GM12801 (cell line): Measurements from ENCODE around the gene APOBEC3F.
"Not testable (repeated sequence)": the region's sequence is repeated elsewhere in the genome, so short reads cannot be mapped to it uniquely, and the experiment has no call there.

ENCODE experiments used
- CTCF ChIP-seq: IDR thresholded peaks from one replicate; pipeline ENCODE4 v1.5.1; 2011; ENCODE audit warnings: control low read depth; ENCODE audit not compliant: insufficient read length; ENCODE audit errors: extremely low read depth

The APOBEC3F gene

GRCh38 chr22:39068033-39068785, 27.5 kb downstream of the APOBEC3F start:
- TF ChIP-seq CTCF, result no peak

DNA sequence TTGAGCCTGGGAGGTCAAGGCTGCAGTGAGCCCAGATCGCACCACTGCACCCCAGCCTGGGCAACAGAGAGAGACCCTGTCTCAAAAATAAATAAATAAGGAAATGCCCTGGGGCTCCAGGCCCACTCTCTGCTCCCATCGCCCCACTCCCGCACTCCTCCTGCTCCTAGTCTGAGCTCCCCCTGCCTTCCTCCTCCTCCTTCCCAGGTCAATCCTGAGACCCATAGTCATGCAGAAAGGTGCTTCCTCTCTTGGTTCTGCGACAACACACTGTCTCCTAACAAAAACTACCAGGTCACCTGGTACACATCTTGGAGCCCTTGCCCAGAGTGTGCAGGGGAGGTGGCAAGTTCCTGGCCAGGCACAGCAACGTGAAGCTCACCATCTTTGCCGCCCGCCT, 29.5 kb downstream of the APOBEC3F start:
- no peak for TF ChIP-seq CTCF

- no peak for TF ChIP-seq CTCF
These were observed 33.3 kb downstream of the APOBEC3F start for GRCh38 chr22:39073981-39074380.

GRCh38 chr22:39077026-39077840, 36.6 kb downstream of the APOBEC3F start, which contains the start of gene APOBEC3G:
Gene APOBEC3G (plus strand): TSS chr22:39077275. CDS start chr22:39077362, 87 bp downstream.
- TF ChIP-seq CTCF, result not testable (repeated sequence)

DNA sequence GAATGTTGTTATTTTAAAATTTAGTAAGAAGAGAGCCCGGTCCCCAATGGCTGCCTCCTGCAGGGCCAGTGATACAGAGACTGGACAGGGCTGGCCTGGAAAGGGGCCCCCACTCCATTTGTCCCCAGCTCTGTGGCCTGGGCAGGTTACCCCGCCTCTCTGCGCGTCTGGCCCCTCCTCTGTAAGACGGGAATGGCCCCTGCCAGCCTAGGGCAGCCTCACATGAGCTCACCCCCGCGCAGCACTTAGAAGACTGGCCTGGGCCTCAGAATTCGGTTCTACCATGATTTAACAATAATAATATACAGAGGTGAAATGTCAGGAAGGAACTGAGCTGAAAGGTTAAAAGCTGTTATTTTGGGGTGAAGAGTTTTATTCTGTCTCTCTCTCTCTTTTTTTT, 37.7 kb downstream of the APOBEC3F start:
- TF ChIP-seq CTCF, result no peak

DNA sequence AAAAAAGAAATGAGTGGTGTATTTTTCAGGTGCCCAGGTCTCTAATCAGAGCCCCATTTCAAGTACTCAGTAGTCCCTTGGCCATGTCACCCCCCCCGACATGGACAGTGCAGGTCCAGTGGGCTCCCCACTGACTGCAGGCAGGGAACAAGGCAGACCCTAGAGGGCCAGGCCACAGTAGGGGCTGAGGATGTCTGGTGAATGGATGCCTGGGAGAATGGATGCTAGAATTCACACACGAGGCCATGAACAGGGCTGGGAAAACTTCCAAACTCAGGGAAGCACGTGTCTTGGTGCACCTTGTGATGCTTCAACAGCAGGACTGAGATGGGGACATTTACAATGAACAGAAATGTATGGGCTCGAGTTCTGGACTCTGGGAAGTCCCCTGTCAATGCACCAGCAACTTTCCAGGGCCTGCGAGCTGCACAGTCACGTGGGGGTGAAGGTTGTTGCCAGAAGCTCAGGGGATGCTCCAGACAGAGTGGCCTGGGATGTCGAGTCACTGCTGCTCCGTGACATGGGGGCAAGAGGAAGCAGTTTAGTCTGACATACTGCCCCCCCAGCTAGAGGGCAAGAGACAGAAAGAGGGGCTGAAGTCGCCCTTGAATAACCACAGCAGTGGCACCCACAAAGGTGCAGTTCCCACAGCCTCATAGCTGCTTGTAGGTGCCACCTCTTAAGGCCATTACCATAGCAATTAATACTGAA, 39.5 kb downstream of the APOBEC3F start:
- no peak for TF ChIP-seq CTCF

DNA sequence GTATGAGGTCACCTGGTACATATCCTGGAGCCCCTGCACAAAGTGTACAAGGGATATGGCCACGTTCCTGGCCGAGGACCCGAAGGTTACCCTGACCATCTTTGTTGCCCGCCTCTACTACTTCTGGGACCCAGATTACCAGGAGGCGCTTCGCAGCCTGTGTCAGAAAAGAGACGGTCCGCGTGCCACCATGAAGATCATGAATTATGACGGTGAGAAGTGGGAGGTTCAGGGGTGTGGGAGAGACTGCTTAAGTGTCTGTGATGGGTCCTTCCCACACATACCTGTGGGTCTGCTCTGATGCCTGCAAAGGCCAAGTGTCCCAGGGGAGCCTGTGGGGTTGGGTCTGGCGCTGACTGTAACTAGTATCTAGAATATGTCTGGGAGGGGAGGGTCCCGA, 40.4 kb downstream of the APOBEC3F start:
- no peak for TF ChIP-seq CTCF
